Measurements from ENCODE around the gene TPRN.

Gene TPRN

GRCh38 chr9:137206602-137207001 is 6.1 kb upstream of the TPRN start:
- DNase-seq, result no peak

- peak; percentile 95 for DNase-seq
These were observed 4.9 kb upstream of the TPRN start, which contains the start of the genes NDOR1 and TMEM203 for GRCh38 chr9:137205126-137206069. Gene NDOR1, plus strand, starts transcription at chr9:137205700. Its CDS starts 78 bp downstream, at chr9:137205778. Gene TMEM203, minus strand, starts transcription at chr9:137205648. Its CDS starts 234 bp downstream, at chr9:137205414.

- no peak for DNase-seq
These were observed 4.2 kb upstream of the TPRN start for GRCh38 chr9:137204731-137205125.

- DNase-seq, result no peak
These were observed 2.4 kb upstream of the TPRN start for GRCh38 chr9:137202966-137203365.

GRCh38 chr9:137201205-137201868 is 796 bp upstream of the TPRN start:
- DNase-seq, result no peak

- DNase-seq, result no peak
These were observed 975 bp downstream of the TPRN start for GRCh38 chr9:137199411-137200121.

- DNase-seq, result no peak
These were observed 1.6 kb downstream of the TPRN start for GRCh38 chr9:137198902-137199283.

GRCh38 chr9:137198051-137198901 is 2.3 kb downstream of the TPRN start:
- no peak for DNase-seq

- DNase-seq, result no peak
These were observed 4.9 kb downstream of the TPRN start for GRCh38 chr9:137195525-137196220.

GRCh38 chr9:137194909-137195308 is 5.6 kb downstream of the TPRN start:
- DNase-seq, result no peak

GRCh38 chr9:137194388-137194787 is 6.2 kb downstream of the TPRN start:
- DNase-seq, result no peak

GRCh38 chr9:137193771-137194170 is 6.8 kb downstream of the TPRN start:
- no peak for DNase-seq

GRCh38 chr9:137192859-137193258 is 7.7 kb downstream of the TPRN start:
- no peak for DNase-seq

GRCh38 chr9:137192448-137192780 is 8.1 kb downstream of the TPRN start:
- DNase-seq, result no peak

GRCh38 chr9:137191691-137192447 is 8.7 kb downstream of the TPRN start:
- no peak for DNase-seq

GRCh38 chr9:137191245-137191644 is 9.3 kb downstream of the TPRN start:
- no peak for DNase-seq

- DNase-seq, result no peak
These were observed 10.2 kb downstream of the TPRN start for GRCh38 chr9:137190315-137190856.

- no peak for DNase-seq
These were observed 10.9 kb downstream of the TPRN start for GRCh38 chr9:137189297-137190295.

Data from stimulated activated CD4-positive, alpha-beta T cell treated with anti-CD3 and anti-CD28 coated beads, Interleukin-4, amount 100 ng/mL, for 1 hour (primary cell).